GM12878 (cell line): ENCODE measurements around the gene AFMID. TPM values are rescaled to one million over a fixed set of nuclear protein-coding genes. Genes with fewer than 3 reads are reported as not detected.
"Not testable (repeated sequence)": the region's sequence is repeated elsewhere in the genome, so short reads cannot be mapped to it uniquely, and the experiment has no call there.

Experiments
- ATAC-seq: fragments of 200-7000 bp; cut with Tn5 transposase; 3 replicates; pipeline ENCODE4 v1.9.1; 2020; ENCODE audit warnings: mild to moderate bottlenecking, moderate library complexity
- BruUV-seq: library from RNA; stranded (reverse); fragments of 400-500 nt; replicated peaks from 2 replicates; lab custom pipeline; 2021; lab: Mats Ljungman, UMichigan
- CTCF ChIA-PET: fragments of 300-600 bp; sonication (Branson Sonifier 250); formaldehyde crosslinking; extraction: SDS; loops from one replicate; lab custom pipeline; 2021; ENCODE audit warnings: inconsistent platforms; lab: Yijun Ruan, JAX
- POLR2A ChIA-PET: fragments of 350-600 bp; formaldehyde crosslinking; extraction: SDS; loops from one replicate; lab custom pipeline; 2021; ENCODE audit warnings: inconsistent platforms; lab: Charles Lee
- RAD21 ChIA-PET: fragments of 300-600 bp; sonication (Branson Sonifier 250); formaldehyde crosslinking; loops from one replicate; lab custom pipeline; 2023; ENCODE audit warnings: antibody characterized with exemption; ENCODE audit not compliant: unreplicated experiment; lab: Charles Lee
- SMC1A ChIA-PET: fragments of 300-600 bp; sonication (Branson Sonifier 250); formaldehyde crosslinking; loops from one replicate; lab custom pipeline; 2023; ENCODE audit not compliant: unreplicated experiment, uncharacterized antibody; lab: Charles Lee
- DNase-seq: peaks from one replicate; pipeline ENCODE4 v3.0.0-alpha.2; 2011; ENCODE audit warnings: low read depth, low spot score
- FAIRE-seq: peaks from 3 replicates; lab custom pipeline; 2011; peaks lifted over from hg19 to GRCh38; lab: Jason Lieb, UNC
- H2AFZ ChIP-seq: 2 replicates; pipeline ENCODE4 v1.6.0; 2011; ENCODE audit warnings: low read depth, low read length, control low read depth; ENCODE audit not compliant: control insufficient read depth
- H3K27ac ChIP-seq: 2 replicates; pipeline ENCODE4 v1.5.1; 2011; ENCODE audit warnings: control low read depth; ENCODE audit not compliant: control insufficient read depth, insufficient read depth
- H3K27me3 ChIP-seq, 2 experiments: replicated peaks in 1 of 2; 2 replicates each; pipeline versions ENCODE4 v1.6.0 to v1.6.1; 2011; ENCODE audit warnings: low read length in 1 of 2; ENCODE audit not compliant: control insufficient read depth in 2 of 2, insufficient read depth in 2 of 2
- H3K36me3 ChIP-seq, 2 experiments: 2 replicates each; pipeline ENCODE4 v1.5.1; 2011; ENCODE audit warnings: low read length in 1 of 2; ENCODE audit not compliant: control insufficient read depth in 2 of 2, insufficient read depth in 2 of 2
- H3K4me1 ChIP-seq: 2 replicates; pipeline ENCODE4 v1.6.1; 2011; ENCODE audit warnings: mild to moderate bottlenecking, low read length, moderate library complexity, mixed read lengths; ENCODE audit not compliant: control insufficient read depth, insufficient read depth
- H3K4me2 ChIP-seq: 2 replicates; pipeline ENCODE4 v1.6.0; 2011; ENCODE audit warnings: control low read depth; ENCODE audit not compliant: control insufficient read depth, insufficient read depth
- H3K4me3 ChIP-seq: fragments of 200-600 bp; sonication (generic); 2 replicates; pipeline ENCODE4 v1.5.1; 2016
- H3K79me2 ChIP-seq: 2 replicates; pipeline ENCODE4 v1.6.0; 2011; ENCODE audit warnings: low read length; ENCODE audit not compliant: control insufficient read depth, insufficient read depth
- H3K9ac ChIP-seq: 2 replicates; pipeline ENCODE4 v1.8.0; 2011; ENCODE audit warnings: low read length, control low read depth, mixed read lengths; ENCODE audit not compliant: control insufficient read depth, insufficient read depth
- H3K9me3 ChIP-seq: replicated peaks from 3 replicates; pipeline ENCODE4 v1.5.1; 2011; ENCODE audit warnings: mild to moderate bottlenecking, low read length; ENCODE audit not compliant: control insufficient read depth, insufficient read depth
- H4K20me1 ChIP-seq: 2 replicates; pipeline ENCODE4 v1.6.0; 2011; ENCODE audit not compliant: control insufficient read depth, insufficient read depth
- CHD2 ChIP-seq: IDR thresholded peaks from 2 replicates; pipeline ENCODE4 v1.6.1; 2011; ENCODE audit warnings: low read depth, low read length, improper control_type of control experiment, borderline replicate concordance
- CREM ChIP-seq: IDR thresholded peaks from 2 replicates; pipeline ENCODE4 v1.6.1; 2014; ENCODE audit warnings: antibody characterized with exemption, low read depth
- HDAC6 ChIP-seq: fragments of 200-600 bp; sonication (generic); IDR thresholded peaks from one replicate; pipeline ENCODE4 v1.8.0; 2017; ENCODE audit warnings: antibody characterized with exemption; ENCODE audit not compliant: unreplicated experiment
- PAX8 ChIP-seq: fragments of 450-650 bp; IDR thresholded peaks from 2 replicates; pipeline ENCODE4 v1.6.1; 2017; ENCODE audit warnings: mild to moderate bottlenecking, moderate library complexity
- RBBP5 ChIP-seq: fragments of 200-600 bp; sonication (generic); conservative IDR thresholded peaks from 2 replicates; pipeline ENCODE4 v1.6.1; 2016
- RELA ChIP-seq: fragments of 450-650 bp; IDR thresholded peaks from 2 replicates; pipeline ENCODE4 v1.8.0; 2014; ENCODE audit warnings: borderline replicate concordance; ENCODE audit not compliant: partially characterized antibody
- SMC3 ChIP-seq: IDR thresholded peaks from 2 replicates; pipeline ENCODE4 v1.6.1; 2011; ENCODE audit warnings: low read length, improper control_type of control experiment, borderline replicate concordance
- ZNF217 ChIP-seq: fragments of 450-650 bp; IDR thresholded peaks from 2 replicates; pipeline ENCODE4 v1.6.1; 2017; ENCODE audit warnings: antibody characterized with exemption, mild to moderate bottlenecking
- WGBS: methylation state at CpG from one replicate; pipeline ENCODE4 v1.1.6; 2016; ENCODE audit warnings: low lambda C conversion rate; ENCODE audit not compliant: insufficient replicate concordance, insufficient coverage; ENCODE audit errors: missing lambda C conversion rate; 5-methylcytosine and 5-hydroxymethylcytosine counted together
- in situ Hi-C: fragments of 300-500 bp; cut with MboI; formaldehyde crosslinking; loops from 9 replicates; pipeline ENCODE4 v1.14.3; 2018; ENCODE audit warnings: mixed read lengths
- intact Hi-C: fragments of 100-400 bp; cut with micrococcal nuclease; formaldehyde crosslinking; loops from one replicate; pipeline ENCODE4 v1.14.2; 2022; ENCODE audit not compliant: unreplicated experiment
- polyA plus RNA-seq, 11 experiments: library from polyadenylated mRNA; depleted of rRNA in 4 of 11; unstranded in 6 of 11; stranded (reverse) in 5 of 11; fragments of >200 nt; fragmentation: Nextera tagmentation in 4 of 11; fragmentation: Illumina TruSeq in 1 of 11; extraction: Ambion mirVana in 4 of 11; extraction: Trizol in 1 of 11; gene quantifications; 1 replicate in 1 of 11; 2 replicates in 10 of 11; pipeline versions ENCODE4 v1.2.1 to v1.2.3, GENCODE V29; 2011 to 2016; ENCODE audit warnings: inconsistent platforms in 2 of 11, missing spikeins in 2 of 11, low read depth in 1 of 11
- total RNA-seq, 4 experiments: library from RNA; depleted of rRNA in 3 of 4; stranded (reverse); fragments of >200 nt in 3 of 4; fragmentation: Illumina TruSeq in 1 of 4; extraction: Trizol in 1 of 4; gene quantifications; 2 replicates each; pipeline versions ENCODE4 v1.2.1 to v1.2.3, GENCODE V29; 2013 to 2021
- TF ChIP-seq, protein P1 (sequence below): IDR thresholded peaks from 2 replicates; pipeline ENCODE4 v1.6.1; 2012; ENCODE audit warnings: mild to moderate bottlenecking, low read depth, low read length

The AFMID gene
- total and polyA plus RNA-seq, 10 of the 15 experiments (the other 5 are each of a cell fraction or from before 2014, with no cell fraction given), result 36.1 to 98.8 (median 51.6) TPM

DNA sequence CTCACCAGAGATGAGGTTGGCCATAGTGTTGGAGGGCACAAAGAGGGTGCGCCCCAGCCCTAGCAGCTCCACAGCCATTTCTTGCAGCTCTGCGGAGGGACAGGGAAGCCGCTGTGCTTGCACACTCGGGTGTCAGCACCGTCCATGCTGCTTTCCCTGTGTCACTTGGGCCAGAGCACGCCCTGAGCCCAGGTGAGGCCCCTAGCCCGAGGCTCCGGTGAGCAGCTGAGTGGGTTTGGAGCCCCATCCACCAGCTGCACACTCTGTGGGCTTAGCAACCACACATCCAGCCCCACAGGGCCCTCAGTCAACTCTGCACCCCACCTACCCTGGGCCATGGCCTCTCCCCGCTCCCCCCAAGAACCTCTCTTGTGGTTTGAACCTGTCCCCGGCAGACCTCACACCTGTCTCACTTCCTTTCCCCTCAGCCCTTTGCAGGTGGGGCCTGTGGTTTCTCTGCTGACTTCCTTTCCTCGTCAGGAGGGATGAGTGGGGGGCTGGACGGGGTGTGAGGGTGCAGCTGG is 65.0 kb downstream of the AFMID start (continued):
- TF ChIP-seq, protein P1, sequence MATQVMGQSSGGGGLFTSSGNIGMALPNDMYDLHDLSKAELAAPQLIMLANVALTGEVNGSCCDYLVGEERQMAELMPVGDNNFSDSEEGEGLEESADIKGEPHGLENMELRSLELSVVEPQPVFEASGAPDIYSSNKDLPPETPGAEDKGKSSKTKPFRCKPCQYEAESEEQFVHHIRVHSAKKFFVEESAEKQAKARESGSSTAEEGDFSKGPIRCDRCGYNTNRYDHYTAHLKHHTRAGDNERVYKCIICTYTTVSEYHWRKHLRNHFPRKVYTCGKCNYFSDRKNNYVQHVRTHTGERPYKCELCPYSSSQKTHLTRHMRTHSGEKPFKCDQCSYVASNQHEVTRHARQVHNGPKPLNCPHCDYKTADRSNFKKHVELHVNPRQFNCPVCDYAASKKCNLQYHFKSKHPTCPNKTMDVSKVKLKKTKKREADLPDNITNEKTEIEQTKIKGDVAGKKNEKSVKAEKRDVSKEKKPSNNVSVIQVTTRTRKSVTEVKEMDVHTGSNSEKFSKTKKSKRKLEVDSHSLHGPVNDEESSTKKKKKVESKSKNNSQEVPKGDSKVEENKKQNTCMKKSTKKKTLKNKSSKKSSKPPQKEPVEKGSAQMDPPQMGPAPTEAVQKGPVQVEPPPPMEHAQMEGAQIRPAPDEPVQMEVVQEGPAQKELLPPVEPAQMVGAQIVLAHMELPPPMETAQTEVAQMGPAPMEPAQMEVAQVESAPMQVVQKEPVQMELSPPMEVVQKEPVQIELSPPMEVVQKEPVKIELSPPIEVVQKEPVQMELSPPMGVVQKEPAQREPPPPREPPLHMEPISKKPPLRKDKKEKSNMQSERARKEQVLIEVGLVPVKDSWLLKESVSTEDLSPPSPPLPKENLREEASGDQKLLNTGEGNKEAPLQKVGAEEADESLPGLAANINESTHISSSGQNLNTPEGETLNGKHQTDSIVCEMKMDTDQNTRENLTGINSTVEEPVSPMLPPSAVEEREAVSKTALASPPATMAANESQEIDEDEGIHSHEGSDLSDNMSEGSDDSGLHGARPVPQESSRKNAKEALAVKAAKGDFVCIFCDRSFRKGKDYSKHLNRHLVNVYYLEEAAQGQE, result no peak

DNA sequence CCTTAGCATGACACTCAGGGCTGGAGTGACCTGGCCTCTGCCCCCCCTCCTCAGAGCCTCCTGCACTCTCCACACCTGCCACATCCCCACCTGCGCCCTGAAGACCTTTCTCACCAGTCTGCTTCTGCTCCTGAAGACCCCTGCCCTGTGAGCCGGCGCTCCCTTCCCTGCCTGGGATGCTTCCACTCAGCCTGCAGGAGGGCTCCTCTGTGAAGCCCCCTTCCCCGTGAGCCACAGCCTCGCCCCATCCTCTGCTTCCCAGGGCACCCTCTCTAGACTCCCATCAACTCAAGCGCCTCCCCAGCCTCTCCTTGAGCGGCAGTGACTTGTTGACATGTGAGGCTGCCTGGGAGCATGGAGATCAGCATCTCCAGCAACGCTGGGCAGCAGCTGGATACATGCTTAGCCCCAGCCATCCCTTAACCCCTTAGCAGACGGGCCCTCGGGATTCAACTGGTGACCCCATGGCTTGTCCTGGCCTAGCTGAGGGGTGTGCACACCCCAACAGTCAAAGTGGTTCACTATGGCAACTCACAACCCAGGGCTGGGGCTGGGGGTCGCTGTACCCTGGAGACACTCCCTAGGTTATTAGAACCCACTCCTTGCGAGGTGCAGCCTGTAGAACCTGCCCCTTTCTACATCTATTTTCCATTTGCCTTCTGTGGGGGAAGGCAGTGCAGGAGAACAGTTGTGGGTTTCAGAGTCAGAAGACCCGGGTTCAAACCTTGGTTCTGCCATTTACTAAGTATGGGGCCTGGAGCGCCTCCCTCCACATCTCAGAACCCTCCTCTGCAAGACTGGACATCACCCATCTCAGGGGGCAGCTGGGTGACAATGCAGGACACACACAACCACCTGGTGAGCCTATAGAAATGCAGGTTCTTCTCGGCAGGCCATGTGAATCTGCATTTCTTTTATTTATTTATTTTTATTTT is 65.8 kb downstream of the AFMID start:
- in situ Hi-C loops, result no loop called here
- TF ChIP-seq HDAC6 (no peak), RELA (no peak), RBBP5 (no peak), CREM (no peak), PAX8 (no peak), CHD2 (no peak), ZNF217 (no peak), SMC3 (no peak)
- ChIA-PET RAD21 (interaction anchor here (0.6 to 4.4 kb wide), 8 partner anchors 23 to 233 kb away, joined by 3 to 76 read pairs (median 6); no protein-coding TSS in a partner anchor), POLR2A (interaction anchor here (0.7 to 2.1 kb wide), 2 partner anchors 38 to 234 kb away, joined by 5 read pairs; no protein-coding TSS in a partner anchor), SMC1A (interaction anchor here (1.2 to 4.1 kb wide), 4 partner anchors 77 to 233 kb away, joined by 3 to 47 read pairs (median 17); no protein-coding TSS in a partner anchor), CTCF (interaction anchor here (0.6 to 5.9 kb wide), 13 partner anchors 18 to 234 kb away, joined by 3 to 82 read pairs (median 6); no protein-coding TSS in a partner anchor)
- WGBS, result 60% methylated on average over 15 of the region's 15 CpGs
- ATAC-seq (no peak), DNase-seq (no peak), FAIRE-seq (no peak)
- H3K4me3 ChIP-seq, result no peak overlapping the region
- no peaks in the 10 kb centered on the region for H4K20me1 ChIP-seq
- H3K36me3 ChIP-seq, result no peaks in the 10 kb centered on the region
- peaks cover 40% of the 10 kb centered on the region for H3K4me1 ChIP-seq
- H3K9ac ChIP-seq, result no peak overlapping the region
- no TSS peak for BruUV-seq
- H3K4me2 ChIP-seq, result peak overlapping the region; percentile 65
- intact Hi-C loops, result loop anchor here (5.0 kb wide), 1 partner anchor 66 kb away; the partner anchor contains the start of genes AFMID and TK1
- H3K9me3 ChIP-seq, result no peaks in the 10 kb centered on the region
- no peaks in the 10 kb centered on the region; a peak in 1 of 4 replicates for H3K27me3 ChIP-seq
- no peak overlapping the region for H3K27ac ChIP-seq
- no peak overlapping the region for H2AFZ ChIP-seq
- no peaks in the 10 kb centered on the region for H3K79me2 ChIP-seq

DNA sequence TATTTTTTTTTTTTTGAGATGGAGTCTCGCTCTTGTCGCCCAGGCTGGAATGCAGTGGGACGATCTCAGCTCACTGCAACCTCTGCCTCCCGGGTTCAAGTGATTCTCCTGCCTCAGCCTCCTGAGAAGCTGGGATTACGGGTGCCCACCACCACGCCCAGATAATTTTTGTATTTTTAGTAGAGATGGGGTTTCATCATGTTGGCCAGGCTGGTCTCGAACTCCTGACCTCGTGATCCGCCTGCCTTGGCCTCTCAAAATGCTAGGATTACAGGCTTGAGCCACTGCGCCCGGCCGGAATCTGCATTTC is 66.4 kb downstream of the AFMID start:
- H3K79me2 ChIP-seq, DNase-seq, H3K27ac ChIP-seq, H3K36me3 ChIP-seq, H2AFZ ChIP-seq, H4K20me1 ChIP-seq, H3K9me3 ChIP-seq, H3K9ac ChIP-seq, H3K27me3 ChIP-seq, in situ Hi-C loops, ATAC-seq, SMC1A ChIA-PET, BruUV-seq, FAIRE-seq: not testable (repeated sequence)
- ChIA-PET POLR2A (interaction anchor here (0.7 kb wide), 1 partner anchor 39 kb away, joined by 5 read pairs; no protein-coding TSS in a partner anchor), CTCF (interaction anchor here (4.3 to 5.9 kb wide), 2 partner anchors 168 to 169 kb away, joined by 37 to 82 read pairs; no protein-coding TSS in a partner anchor), RAD21 (interaction anchor here (0.6 kb wide), 2 partner anchors 72 to 169 kb away, joined by 3 read pairs; no protein-coding TSS in a partner anchor)
- H3K4me1 ChIP-seq, result peaks cover 47% of the 10 kb centered on the region
- peak overlapping the region; percentile 52 for H3K4me2 ChIP-seq
- intact Hi-C loops, result loop anchor here (5.0 kb wide), 1 partner anchor 66 kb away; the partner anchor contains the start of genes AFMID and TK1
- 84% methylated on average over 11 of the region's 12 CpGs for whole genome bisulfite sequencing
- H3K4me3 ChIP-seq, result peak overlapping the region; percentile 77; the same call in 1 of the 2 replicates
